ENCODE measurements around the gene GET3.

- TF ChIP-seq CTCF (IDR thresholded peaks at IDR 0.05): no peak
- peak; percentile 69 for TF ChIP-seq POLR2AphosphoS5 (IDR thresholded peaks at IDR 0.05; ENCODE audit: low read depth, low read length)
- no peak for TF ChIP-seq REST (IDR thresholded peaks at IDR 0.05; ENCODE audit: insufficient read depth in 1 of 2, low read depth in 2 of 2, low read length in 1 of 2)
- no peak for TF ChIP-seq SIN3A (IDR thresholded peaks at IDR 0.05; ENCODE audit: borderline replicate concordance, insufficient read depth, low read depth, low read length)
These were observed at the start of gene GET3 for GRCh38 chr19:12736995-12737834.

All from Panc1 (cell line).